Measurements from ENCODE around the gene RASEF. TPM values are rescaled to one million over a fixed set of nuclear protein-coding genes. Genes with fewer than 3 reads are reported as not detected.

The RASEF gene
- total and polyA plus RNA-seq, 2 of the 4 experiments (the other 2 are of a cell fraction): under 0.01 to 0.05 TPM

- no peak overlapping the region for H3K27ac ChIP-seq (ENCODE audit: insufficient read depth, low read length)
- H3K4ac ChIP-seq (ENCODE audit: low read depth, low read length): no peak overlapping the region
- DNase-seq (no peak), ATAC-seq (ENCODE audit: low read depth) (no peak)
- H2BK20ac ChIP-seq (ENCODE audit: low read depth, low read length): no peak overlapping the region
- 67% methylated on average over 2 of the region's 3 CpGs; no CpG with 5 or more reads in 1 of the 2 experiments for WGBS, 2 experiments (ENCODE audit: extremely low coverage in 2 of 2, insufficient read length in 1 of 2)
- no peak overlapping the region for H2AK5ac ChIP-seq (ENCODE audit: low read depth, low read length)
- no peaks in the 10 kb centered on the region for H4K20me1 ChIP-seq (ENCODE audit: insufficient read depth, low read length)
- H3K27me3 ChIP-seq (ENCODE audit: control insufficient read depth, insufficient read depth, low read length): no peaks in the 10 kb centered on the region
- intact Hi-C loops (cut with micrococcal nuclease) (no loop called here), in situ Hi-C loops (cut with MboI; ENCODE audit: low sequenced_read_pairs) (loop anchor here (25.0 kb wide), 2 partner anchors 1258 to 1458 kb away; no protein-coding TSS in a partner anchor), dilution Hi-C loops (cut with HindIII; ENCODE audit: low sequenced_read_pairs, unreplicated experiment) (no loop called here)
- H3K14ac ChIP-seq (replicated peaks; ENCODE audit: low read depth, low read length): no peak overlapping the region
- no peak overlapping the region for H4K5ac ChIP-seq (ENCODE audit: low read depth, low read length)
- H3K23ac ChIP-seq (ENCODE audit: low read depth, low read length): no peak overlapping the region
- no peak overlapping the region for H2BK5ac ChIP-seq (ENCODE audit: low read depth, low read length, poor library complexity, severe bottlenecking)
- H3K9me1 ChIP-seq (ENCODE audit: insufficient read depth, low read length): no peaks in the 10 kb centered on the region
- no peak overlapping the region for H3K9ac ChIP-seq (ENCODE audit: low read depth, low read length)
- H3K56ac ChIP-seq (ENCODE audit: extremely low read depth, insufficient read depth, low read length): no peak overlapping the region
- BruUV-seq (replicated peaks): no TSS peak
- no peak overlapping the region for H2BK120ac ChIP-seq (ENCODE audit: low read depth, low read length)
- no peak overlapping the region for H3K4me3 ChIP-seq (ENCODE audit: insufficient read depth, low read depth, low read length)
- no peak overlapping the region for H3K4me2 ChIP-seq (ENCODE audit: low read depth, low read length)
- H3K4me1 ChIP-seq (ENCODE audit: control insufficient read depth, insufficient read depth, low read length): no peaks in the 10 kb centered on the region
- no peak overlapping the region for H4K91ac ChIP-seq (ENCODE audit: insufficient read depth, low read depth, low read length)
- H2AFZ ChIP-seq (replicated peaks; ENCODE audit: low read length, poor library complexity): no peak overlapping the region
- H3K9me3 ChIP-seq (ENCODE audit: control insufficient read depth, insufficient read depth, low read length): no peaks in the 10 kb centered on the region
- TF ChIP-seq, protein P1, sequence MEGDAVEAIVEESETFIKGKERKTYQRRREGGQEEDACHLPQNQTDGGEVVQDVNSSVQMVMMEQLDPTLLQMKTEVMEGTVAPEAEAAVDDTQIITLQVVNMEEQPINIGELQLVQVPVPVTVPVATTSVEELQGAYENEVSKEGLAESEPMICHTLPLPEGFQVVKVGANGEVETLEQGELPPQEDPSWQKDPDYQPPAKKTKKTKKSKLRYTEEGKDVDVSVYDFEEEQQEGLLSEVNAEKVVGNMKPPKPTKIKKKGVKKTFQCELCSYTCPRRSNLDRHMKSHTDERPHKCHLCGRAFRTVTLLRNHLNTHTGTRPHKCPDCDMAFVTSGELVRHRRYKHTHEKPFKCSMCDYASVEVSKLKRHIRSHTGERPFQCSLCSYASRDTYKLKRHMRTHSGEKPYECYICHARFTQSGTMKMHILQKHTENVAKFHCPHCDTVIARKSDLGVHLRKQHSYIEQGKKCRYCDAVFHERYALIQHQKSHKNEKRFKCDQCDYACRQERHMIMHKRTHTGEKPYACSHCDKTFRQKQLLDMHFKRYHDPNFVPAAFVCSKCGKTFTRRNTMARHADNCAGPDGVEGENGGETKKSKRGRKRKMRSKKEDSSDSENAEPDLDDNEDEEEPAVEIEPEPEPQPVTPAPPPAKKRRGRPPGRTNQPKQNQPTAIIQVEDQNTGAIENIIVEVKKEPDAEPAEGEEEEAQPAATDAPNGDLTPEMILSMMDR (conservative IDR thresholded peaks at IDR 0.05; ENCODE audit: low read depth, low read length): no peak
- TF ChIP-seq CEBPB (IDR thresholded peaks at IDR 0.05; ENCODE audit: low read depth, low read length) (no peak), NFE2L2 (IDR thresholded peaks at IDR 0.05; ENCODE audit: low read depth, low read length) (no peak), SMC3 (IDR thresholded peaks at IDR 0.05; ENCODE audit: low read depth, low read length) (no peak), POLR2A (IDR thresholded peaks at IDR 0.05; ENCODE audit: low read depth, low read length) (no peak), MAZ (IDR thresholded peaks at IDR 0.05; ENCODE audit: borderline replicate concordance, low read depth, low read length) (no peak), RFX5 (IDR thresholded peaks at IDR 0.05; ENCODE audit: low read depth, low read length) (no peak), CHD1 (IDR thresholded peaks at IDR 0.05; ENCODE audit: low read depth, low read length) (no peak), FOS (IDR thresholded peaks at IDR 0.05; ENCODE audit: low read depth, low read length) (no peak), BHLHE40 (IDR thresholded peaks at IDR 0.05; ENCODE audit: low read depth, low read length) (no peak)
- TF ChIP-seq, protein P2, sequence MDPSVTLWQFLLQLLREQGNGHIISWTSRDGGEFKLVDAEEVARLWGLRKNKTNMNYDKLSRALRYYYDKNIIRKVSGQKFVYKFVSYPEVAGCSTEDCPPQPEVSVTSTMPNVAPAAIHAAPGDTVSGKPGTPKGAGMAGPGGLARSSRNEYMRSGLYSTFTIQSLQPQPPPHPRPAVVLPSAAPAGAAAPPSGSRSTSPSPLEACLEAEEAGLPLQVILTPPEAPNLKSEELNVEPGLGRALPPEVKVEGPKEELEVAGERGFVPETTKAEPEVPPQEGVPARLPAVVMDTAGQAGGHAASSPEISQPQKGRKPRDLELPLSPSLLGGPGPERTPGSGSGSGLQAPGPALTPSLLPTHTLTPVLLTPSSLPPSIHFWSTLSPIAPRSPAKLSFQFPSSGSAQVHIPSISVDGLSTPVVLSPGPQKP (IDR thresholded peaks at IDR 0.05; ENCODE audit: borderline replicate concordance, low read depth, low read length): no peak
- TF ChIP-seq, protein P3, sequence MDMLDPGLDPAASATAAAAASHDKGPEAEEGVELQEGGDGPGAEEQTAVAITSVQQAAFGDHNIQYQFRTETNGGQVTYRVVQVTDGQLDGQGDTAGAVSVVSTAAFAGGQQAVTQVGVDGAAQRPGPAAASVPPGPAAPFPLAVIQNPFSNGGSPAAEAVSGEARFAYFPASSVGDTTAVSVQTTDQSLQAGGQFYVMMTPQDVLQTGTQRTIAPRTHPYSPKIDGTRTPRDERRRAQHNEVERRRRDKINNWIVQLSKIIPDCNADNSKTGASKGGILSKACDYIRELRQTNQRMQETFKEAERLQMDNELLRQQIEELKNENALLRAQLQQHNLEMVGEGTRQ (IDR thresholded peaks at IDR 0.05; ENCODE audit: low read depth, low read length): no peak
- H3K79me1 ChIP-seq (ENCODE audit: low read depth in 1 of 2, low read length in 2 of 2): no peaks in the 10 kb centered on the region
- ChIA-PET CTCF (no interaction called here), POLR2A (ENCODE audit: unreplicated experiment) (no interaction called here)
- no peak overlapping the region for H4K8ac ChIP-seq (ENCODE audit: low read depth in 2 of 2, low read length in 2 of 2)
- H3K18ac ChIP-seq (ENCODE audit: low read depth, low read length): no peak overlapping the region
- no peaks in the 10 kb centered on the region for H3K36me3 ChIP-seq (ENCODE audit: control insufficient read depth, insufficient read depth, low read length)
- no peak overlapping the region for H2BK15ac ChIP-seq (ENCODE audit: low read depth, low read length)
- H2AK9ac ChIP-seq (replicated peaks; ENCODE audit: low read depth, low read length, poor library complexity): no peak overlapping the region
Observed at GRCh38 chr9:82970359-82970758, 92.6 kb downstream of the RASEF start.
